Activated CD8-positive, alpha-beta memory T cell treated with anti-CD3 and anti-CD28 coated beads, Interleukin-2, amount 50 U/mL, for 24 hours (primary cell): ENCODE data around the gene GYG1.

Source experiments
- DNase-seq: peaks from one replicate; pipeline ENCODE4 v3.0.0-alpha.2; 2020; ENCODE audit errors: extremely low read depth

Gene GYG1

GRCh38 chr3:148991219-148992026 lies at the start of gene GYG1:
Gene GYG1 (plus strand): TSS chr3:148991540. CDS start chr3:148991641, 101 bp downstream.
- DNase-seq = peak; percentile 42

GRCh38 chr3:148943506-148944205 lies 47.7 kb upstream of the GYG1 start:
- DNase-seq = no peak

DNA sequence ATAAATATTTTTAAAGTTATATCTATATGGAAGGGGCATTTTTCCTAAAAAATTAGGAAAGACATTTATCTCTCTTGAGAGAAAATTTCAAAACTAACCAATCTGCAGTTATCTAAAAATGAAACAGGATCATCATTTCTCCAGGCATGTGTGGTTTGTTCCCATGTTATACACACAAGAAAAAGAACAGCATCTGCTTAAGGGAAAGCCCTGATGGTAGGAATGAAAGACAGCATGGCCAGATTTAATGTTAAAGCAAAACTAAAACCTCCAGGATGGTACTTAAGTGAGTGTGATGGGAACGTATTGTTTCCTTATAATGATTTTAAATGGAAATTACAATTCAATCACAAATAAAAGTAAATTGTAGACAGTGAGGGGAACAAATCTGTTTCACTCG lies 46.2 kb upstream of the GYG1 start:
- DNase-seq = no peak

DNA sequence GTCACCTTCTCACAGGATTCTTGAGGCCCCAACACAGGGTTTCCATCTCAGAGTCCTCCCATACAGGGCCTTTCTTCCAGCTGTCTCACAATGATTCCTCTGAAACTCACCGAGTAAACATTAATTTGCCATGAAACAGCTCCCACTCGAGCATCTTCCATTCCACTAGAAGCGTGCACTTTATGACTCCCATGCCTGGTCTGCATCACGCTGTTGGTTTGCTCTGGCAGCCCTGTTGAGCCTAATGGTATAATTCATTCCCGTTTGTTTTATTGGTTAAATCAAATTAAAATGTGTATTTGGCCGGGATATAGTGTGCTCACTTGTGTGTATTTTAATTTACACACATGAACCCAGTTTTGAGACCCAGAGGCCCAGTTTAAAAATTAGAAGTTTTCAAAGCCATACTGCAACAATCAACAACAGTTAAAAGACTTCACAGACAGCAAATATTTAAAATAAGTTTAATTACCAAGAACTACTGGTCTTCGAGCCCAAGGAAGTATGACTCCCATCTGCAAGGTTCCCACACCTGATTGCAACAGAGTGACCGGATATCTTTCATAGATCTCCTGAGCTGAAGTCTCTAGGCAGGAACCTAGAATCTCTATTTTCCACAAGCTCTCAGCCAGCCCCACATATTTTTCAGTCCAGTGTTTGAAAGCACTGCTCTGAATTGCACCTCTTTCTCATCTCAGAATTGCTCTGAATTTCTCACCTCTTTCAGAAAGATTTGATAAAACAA lies 42.3 kb upstream of the GYG1 start:
- no peak for DNase-seq

GRCh38 chr3:148950806-148951205 lies 40.5 kb upstream of the GYG1 start:
- DNase-seq = no peak

GRCh38 chr3:148951599-148952361 lies 39.6 kb upstream of the GYG1 start:
- DNase-seq = no peak

- DNase-seq = no peak
These were observed 38.2 kb upstream of the GYG1 start for GRCh38 chr3:148953094-148953493.

GRCh38 chr3:148954981-148955380 lies 36.4 kb upstream of the GYG1 start:
- no peak for DNase-seq

DNA sequence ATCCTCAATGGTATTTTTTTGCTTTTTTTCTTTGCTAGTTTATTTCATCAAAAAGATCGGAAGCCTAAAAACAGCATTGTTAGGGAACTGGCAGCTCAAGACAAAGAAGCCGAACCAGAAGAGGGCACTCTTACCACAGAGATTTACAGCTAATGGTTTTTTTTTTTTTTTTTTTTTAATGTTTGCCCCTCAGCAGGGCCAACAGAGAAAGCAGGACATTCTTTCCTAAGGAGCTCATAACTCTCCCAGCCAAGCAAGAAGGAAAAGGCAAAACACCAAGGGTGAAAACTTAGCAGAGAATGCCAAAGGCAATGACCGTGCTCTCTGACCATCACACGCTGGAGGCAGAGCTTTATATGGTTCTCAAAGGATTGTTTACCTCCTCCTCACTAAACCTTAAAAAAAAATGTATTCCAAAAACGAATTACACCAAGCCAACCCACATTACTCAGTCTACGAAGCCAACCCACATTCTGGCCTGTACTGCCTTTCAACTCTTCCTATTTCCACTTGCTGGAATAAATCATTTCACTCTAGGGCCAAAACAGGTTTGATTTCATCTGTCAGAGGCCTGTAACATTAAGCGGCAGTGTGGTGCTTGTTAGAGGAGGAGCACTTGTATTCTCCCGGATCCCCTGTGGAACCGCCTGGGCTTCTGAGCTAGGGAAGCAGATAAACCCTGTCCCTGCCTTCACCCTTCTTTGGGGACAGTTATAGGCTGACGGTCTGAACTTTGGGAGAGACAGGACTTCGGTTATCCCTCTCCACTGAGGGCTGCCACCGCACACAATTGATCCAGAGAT lies 35.6 kb upstream of the GYG1 start:
- DNase-seq = no peak

GRCh38 chr3:148957586-148957985 lies 33.8 kb upstream of the GYG1 start:
- no peak for DNase-seq

DNA sequence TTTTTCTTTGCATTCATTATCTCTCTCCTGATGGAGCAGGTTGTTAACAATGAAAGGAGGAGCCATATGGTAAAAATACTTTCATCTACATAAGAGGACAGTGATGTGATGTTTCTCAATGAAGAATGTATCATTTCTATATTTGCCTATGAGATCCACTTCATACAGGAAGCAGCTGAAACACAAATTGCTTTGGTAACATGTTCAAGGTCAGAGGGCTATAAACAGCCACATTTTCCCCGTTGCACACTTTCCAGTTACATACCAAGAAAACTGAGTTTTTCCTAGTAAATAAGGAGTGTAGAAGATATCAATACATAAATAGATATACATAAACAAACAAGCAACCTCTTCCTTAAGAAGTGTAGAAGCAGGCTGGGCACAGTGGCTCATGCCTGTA lies 32.6 kb upstream of the GYG1 start:
- no peak for DNase-seq

- no peak for DNase-seq
These were observed 28.8 kb upstream of the GYG1 start for GRCh38 chr3:148962513-148962912.

GRCh38 chr3:148964809-148965208 lies 26.5 kb upstream of the GYG1 start:
- no peak for DNase-seq

DNA sequence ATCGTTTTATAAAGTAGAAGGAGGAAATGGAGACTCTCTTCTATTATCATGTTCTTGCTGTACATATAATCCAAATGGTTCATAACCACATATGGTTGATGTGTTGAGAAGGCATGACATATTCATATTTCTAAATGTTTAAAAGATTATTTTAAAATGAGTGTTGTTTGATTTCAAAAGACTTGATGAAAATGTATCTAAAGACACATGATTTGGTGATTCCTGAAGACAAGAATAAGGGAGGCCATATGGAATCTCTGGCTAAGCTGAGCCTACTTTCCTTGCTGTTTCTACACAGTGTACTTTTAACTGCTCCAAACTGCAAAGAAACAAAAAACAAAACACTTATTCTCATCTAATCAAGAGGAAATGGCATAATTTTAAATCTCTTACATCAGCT lies 23.0 kb upstream of the GYG1 start:
- no peak for DNase-seq

DNA sequence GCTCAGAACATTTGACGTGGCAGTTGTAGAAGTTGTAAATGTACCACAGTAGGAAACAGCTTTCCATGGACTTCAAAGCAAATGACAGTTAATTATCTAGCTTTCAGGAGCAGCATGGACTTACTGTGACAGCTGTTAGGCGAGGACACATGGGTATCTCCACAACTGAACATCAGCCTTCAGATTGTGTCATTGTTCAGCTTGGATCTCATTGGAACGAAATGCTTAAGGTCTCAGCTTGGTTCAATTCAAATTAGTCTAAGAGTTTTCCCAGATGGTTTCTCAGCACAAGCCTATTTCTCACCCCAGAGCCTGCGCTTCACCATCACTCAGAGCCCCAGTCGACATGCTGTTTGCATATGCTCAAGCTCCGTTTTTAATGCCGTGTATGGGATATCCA lies 21.1 kb upstream of the GYG1 start:
- no peak for DNase-seq

GRCh38 chr3:148971401-148972163 lies 19.8 kb upstream of the GYG1 start:
- DNase-seq = no peak

DNA sequence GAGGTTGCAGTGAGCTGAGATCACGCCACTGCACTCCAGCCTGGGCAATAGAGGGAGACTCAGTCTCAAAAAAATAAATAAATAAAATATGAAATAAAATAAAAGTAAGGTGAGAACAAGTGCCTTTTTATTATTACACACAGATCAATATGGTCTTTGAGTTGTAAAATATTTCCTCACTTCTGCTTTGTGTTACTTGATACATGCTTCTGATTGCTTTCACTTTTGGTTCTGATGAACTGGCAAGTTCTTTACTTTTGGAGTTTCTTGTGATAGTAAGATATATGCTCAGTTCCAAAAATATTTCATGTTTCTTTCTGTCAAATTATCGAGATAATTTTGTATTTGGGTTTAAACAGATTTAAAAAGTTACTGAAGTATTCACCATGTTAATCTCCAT lies 16.6 kb upstream of the GYG1 start:
- DNase-seq = no peak

DNA sequence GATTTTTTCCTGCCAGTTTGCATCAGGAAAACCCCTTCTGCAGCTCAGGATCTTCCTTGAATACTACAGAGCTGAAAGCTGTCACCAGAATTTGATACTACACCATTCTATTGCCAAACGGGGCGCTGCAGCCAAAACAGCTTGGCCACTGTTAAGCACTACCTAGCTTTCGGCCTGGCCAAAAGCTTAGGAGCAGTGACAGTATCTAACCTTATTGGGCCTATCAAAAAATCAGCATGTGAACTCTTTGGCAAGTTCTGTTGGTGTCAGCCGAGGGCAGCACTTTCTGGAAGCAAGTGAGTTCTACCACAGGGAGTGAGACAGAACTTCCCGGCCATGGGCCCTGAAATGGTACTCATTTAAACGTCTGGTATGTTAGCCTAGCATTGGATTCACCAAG lies 16.1 kb upstream of the GYG1 start:
- DNase-seq = no peak

- no peak for DNase-seq
These were observed 15.6 kb upstream of the GYG1 start for GRCh38 chr3:148975696-148976095.

GRCh38 chr3:148981273-148981672 lies 10.1 kb upstream of the GYG1 start:
- no peak for DNase-seq
